K562 (cell line): ENCODE results near the gene GRB2. TPM values are rescaled to one million over a fixed set of nuclear protein-coding genes. Genes with fewer than 3 reads are reported as not detected.

Experiments
- AFF1 ChIP-seq, 2 experiments: fragments of 450-650 bp; IDR thresholded peaks; 2 replicates each; pipeline ENCODE4 v1.6.1; 2018; ENCODE audit warnings: mild to moderate bottlenecking in 2 of 2, low read depth in 1 of 2; ENCODE audit not compliant: partially characterized antibody in 2 of 2
- HDAC1 ChIP-seq, 2 experiments: fragments of 450-650 bp; IDR thresholded peaks; 2 replicates each; pipeline ENCODE4 v1.6.1; 2016 to 2017; ENCODE audit warnings: inconsistent platforms in 1 of 2, mild to moderate bottlenecking in 1 of 2, moderate library complexity in 1 of 2
- MYBL2 ChIP-seq, 2 experiments: fragments of 450-650 bp in 1 of 2; sonication (generic) in 1 of 2; formaldehyde crosslinking in 1 of 2; IDR thresholded peaks; 2 replicates each; pipeline versions ENCODE4 v1.6.1 to v1.8.1; 2017 to 2022; ENCODE audit warnings: borderline replicate concordance in 1 of 2, inconsistent platforms in 1 of 2, low read depth in 1 of 2, mild to moderate bottlenecking in 1 of 2, missing genetic modification reagents in 1 of 2, moderate library complexity in 1 of 2
- SP2 ChIP-seq: IDR thresholded peaks from 2 replicates; pipeline ENCODE4 v1.6.1; 2011; ENCODE audit warnings: mild to moderate bottlenecking, low read depth, low read length, moderate library complexity; ENCODE audit not compliant: poor library complexity, severe bottlenecking; ENCODE audit errors: extremely low read depth
- ZNF175 ChIP-seq: fragments of 200-800 bp; sonication (Bioruptor generic); IDR thresholded peaks from 2 replicates; pipeline ENCODE4 v1.6.1; 2016; ENCODE audit warnings: low read depth, mild to moderate bottlenecking, missing genetic modification characterization, missing compliant biosample characterization
- polyA plus RNA-seq, 8 experiments: library from polyadenylated mRNA; depleted of rRNA in 4 of 8; stranded (reverse) in 5 of 8; unstranded in 3 of 8; fragments of >200 nt; fragmentation: Nextera tagmentation in 2 of 8; fragmentation: Illumina TruSeq in 1 of 8; extraction: Ambion mirVana in 2 of 8; extraction: Trizol in 1 of 8; gene quantifications; 2 replicates each; pipeline versions ENCODE4 v1.2.1 to v1.2.3, GENCODE V29; 2011 to 2014; ENCODE audit warnings: inconsistent platforms in 1 of 8, missing spikeins in 1 of 8
- total RNA-seq, 7 experiments: library from RNA; depleted of rRNA in 6 of 7; stranded (reverse); fragments of >200 nt in 6 of 7; fragmentation: Illumina TruSeq in 2 of 7; extraction: Trizol in 2 of 7; gene quantifications; 2 replicates each; pipeline versions ENCODE4 v1.2.1 to v1.2.3, GENCODE V29; 2011 to 2021; ENCODE audit warnings: low replicate concordance in 1 of 7

The GRB2 gene
- total and polyA plus RNA-seq, 9 of the 15 experiments (the other 6 are each of a cell fraction or from before 2014, with no cell fraction given): 57.2 to 136 (median 84.8) TPM

GRCh38 chr17:75400326-75400939, 5.0 kb downstream of the GRB2 start (continued):
- no peak for TF ChIP-seq SP2
- TF ChIP-seq ZNF175 (CRISPR knock-in tag): no peak
- no peak for TF ChIP-seq AFF1 (IDR thresholded peaks at IDR 0.05; ENCODE audit: low read depth in 1 of 2, partially characterized antibody in 2 of 2)
- no peak for TF ChIP-seq MYBL2 (IDR thresholded peaks at IDR 0.05; ENCODE audit: low read depth)
- TF ChIP-seq MYBL2 (CRISPR knock-in tag; IDR thresholded peaks at IDR 0.05; ENCODE audit: borderline replicate concordance): no peak
- no peak for TF ChIP-seq HDAC1 (IDR thresholded peaks at IDR 0.05)
